Effector memory CD4-positive, alpha-beta T cell (primary cell): ENCODE measurements around the gene NFIB.

Experiments
- DNase-seq, 3 donors: peaks; one replicate each; pipeline ENCODE4 v3.0.0-alpha.2; 2020
- H3K27ac ChIP-seq: 2 replicates; pipeline ENCODE4 v1.7.0; 2013; ENCODE audit warnings: mild to moderate bottlenecking, low read length, moderate library complexity; ENCODE audit not compliant: insufficient read depth, poor library complexity, severe bottlenecking
- H3K27me3 ChIP-seq: replicated peaks from 2 replicates; pipeline ENCODE4 v1.7.0; 2013; ENCODE audit warnings: mild to moderate bottlenecking, low read length; ENCODE audit not compliant: insufficient read depth, control insufficient read depth, poor library complexity, severe bottlenecking
- H3K36me3 ChIP-seq: 2 replicates; pipeline ENCODE4 v1.7.0; 2013; ENCODE audit warnings: mild to moderate bottlenecking, low read length, moderate library complexity; ENCODE audit not compliant: control insufficient read depth, insufficient read depth
- H3K4me1 ChIP-seq: 2 replicates; pipeline ENCODE4 v1.7.0; 2013; ENCODE audit warnings: low read length, mild to moderate bottlenecking; ENCODE audit not compliant: control insufficient read depth, insufficient read depth, poor library complexity, severe bottlenecking
- H3K4me3 ChIP-seq: 2 replicates; pipeline ENCODE4 v1.7.0; 2013; ENCODE audit warnings: low read length, low read depth, mild to moderate bottlenecking; ENCODE audit not compliant: insufficient read depth, poor library complexity, severe bottlenecking
- H3K9me3 ChIP-seq: 2 replicates; pipeline ENCODE4 v1.7.0; 2013; ENCODE audit warnings: mild to moderate bottlenecking, low read length, moderate library complexity; ENCODE audit not compliant: control insufficient read depth

Gene NFIB

GRCh38 chr9:14281136-14281795, 32.7 kb downstream of the NFIB start:
- Histone ChIP-seq H3K4me1 (no peaks in the 10 kb centered on the region), H3K27me3 (peaks cover 4% of the 10 kb centered on the region), H3K4me3 (no peak overlapping the region), H3K9me3 (no peaks in the 10 kb centered on the region), H3K36me3 (no peaks in the 10 kb centered on the region), H3K27ac (no peak overlapping the region)
- no peak for DNase-seq

DNA sequence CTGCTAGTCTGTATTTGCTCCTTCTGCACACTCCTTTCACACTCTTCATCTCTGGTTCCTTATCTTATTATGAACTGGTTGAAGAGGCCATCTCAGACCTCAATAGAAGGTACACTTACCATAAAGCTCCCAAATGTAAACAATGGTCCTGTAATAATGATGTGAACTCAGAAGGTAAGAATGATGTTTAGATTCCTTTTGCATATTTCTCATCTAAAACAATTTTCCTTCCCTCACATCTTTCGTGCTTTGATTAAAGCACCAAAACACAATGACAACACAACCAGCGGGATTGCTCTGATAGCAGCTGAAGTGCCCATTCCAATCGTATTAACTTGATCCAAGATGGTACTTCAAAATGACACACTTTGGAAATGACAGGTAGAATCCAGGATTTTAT, 34.3 kb downstream of the NFIB start:
- Histone ChIP-seq H3K36me3 (no peaks in the 10 kb centered on the region), H3K4me1 (no peaks in the 10 kb centered on the region), H3K27ac (no peak overlapping the region), H3K9me3 (no peaks in the 10 kb centered on the region), H3K27me3 (peaks cover 4% of the 10 kb centered on the region), H3K4me3 (no peak overlapping the region)
- DNase-seq, result no peak

DNA sequence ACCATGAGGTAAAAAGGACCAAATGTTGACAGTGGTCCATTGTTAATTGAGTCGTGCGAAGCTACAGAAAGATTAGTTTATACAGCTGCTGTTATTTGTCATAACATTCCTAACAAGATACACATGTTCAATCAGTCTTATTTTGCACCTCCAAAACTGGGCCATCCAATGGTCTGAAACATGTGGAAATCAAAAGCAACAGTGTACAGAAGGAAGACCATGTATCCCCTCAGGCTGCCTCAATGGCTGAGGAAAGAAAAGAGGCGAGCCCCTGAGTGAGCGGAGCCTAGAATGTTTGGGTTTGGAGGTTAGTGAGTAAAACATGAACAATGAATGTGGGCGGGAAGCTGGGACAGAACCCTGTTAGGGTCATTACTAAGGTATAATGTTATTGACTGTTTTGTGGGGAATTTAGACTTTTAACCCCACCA, 35.6 kb downstream of the NFIB start:
- Histone ChIP-seq H3K9me3 (no peaks in the 10 kb centered on the region), H3K36me3 (no peaks in the 10 kb centered on the region), H3K4me3 (no peak overlapping the region), H3K27ac (no peak overlapping the region), H3K27me3 (peaks cover 4% of the 10 kb centered on the region), H3K4me1 (no peaks in the 10 kb centered on the region)
- DNase-seq, result no peak

DNA sequence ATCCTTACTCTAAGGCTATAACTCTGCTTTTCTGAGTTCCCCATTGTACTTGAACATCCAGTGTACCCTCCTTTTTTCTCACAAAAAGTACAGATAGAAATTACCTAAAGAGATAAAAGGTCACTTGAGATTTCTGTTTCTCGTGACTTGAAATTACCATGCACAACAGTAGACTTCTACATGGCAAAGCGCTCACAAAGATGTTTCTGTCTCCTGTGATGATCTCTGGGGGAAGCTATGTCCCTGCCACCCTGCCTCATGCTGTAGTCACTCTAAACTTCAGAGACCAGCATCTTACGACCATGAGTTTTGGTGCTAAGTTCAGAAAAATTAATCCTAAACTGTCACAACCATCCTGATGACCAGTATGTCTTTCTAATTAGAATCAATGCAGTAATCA, 36.2 kb downstream of the NFIB start:
- Histone ChIP-seq H3K36me3 (no peaks in the 10 kb centered on the region), H3K27ac (no peak overlapping the region), H3K4me1 (no peaks in the 10 kb centered on the region), H3K27me3 (peaks cover 4% of the 10 kb centered on the region), H3K9me3 (no peaks in the 10 kb centered on the region), H3K4me3 (no peak overlapping the region)
- DNase-seq, result no peak

GRCh38 chr9:14277244-14277643, 36.7 kb downstream of the NFIB start:
- H3K9me3 ChIP-seq, result no peaks in the 10 kb centered on the region
- H3K4me3 ChIP-seq, result no peak overlapping the region
- no peak overlapping the region for H3K27ac ChIP-seq
- no peaks in the 10 kb centered on the region for H3K4me1 ChIP-seq
- H3K27me3 ChIP-seq, result peaks cover 4% of the 10 kb centered on the region
- no peak for DNase-seq
- no peaks in the 10 kb centered on the region for H3K36me3 ChIP-seq

DNA sequence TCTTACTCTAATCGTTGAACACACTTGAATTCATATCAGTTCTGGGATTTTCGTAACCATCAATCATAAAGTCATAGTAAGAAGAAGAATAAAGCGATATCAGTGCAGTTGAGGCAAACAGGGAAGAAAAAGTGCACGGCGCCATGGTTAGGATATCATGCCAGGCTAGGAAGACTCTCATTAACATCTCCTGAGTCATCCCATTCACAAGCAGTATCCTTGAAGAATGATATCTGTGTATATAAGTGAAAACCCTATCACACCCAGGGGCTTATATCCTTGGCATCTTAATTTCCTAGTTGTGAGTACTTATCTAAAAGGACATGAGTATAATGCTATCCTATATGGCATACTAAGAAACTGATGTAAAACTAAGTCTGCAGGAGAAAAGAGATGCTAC, 38.6 kb downstream of the NFIB start:
- Histone ChIP-seq H3K4me1 (no peaks in the 10 kb centered on the region), H3K9me3 (no peaks in the 10 kb centered on the region), H3K36me3 (no peaks in the 10 kb centered on the region), H3K4me3 (no peak overlapping the region), H3K27me3 (peaks cover 2% of the 10 kb centered on the region), H3K27ac (no peak overlapping the region)
- DNase-seq, result no peak

DNA sequence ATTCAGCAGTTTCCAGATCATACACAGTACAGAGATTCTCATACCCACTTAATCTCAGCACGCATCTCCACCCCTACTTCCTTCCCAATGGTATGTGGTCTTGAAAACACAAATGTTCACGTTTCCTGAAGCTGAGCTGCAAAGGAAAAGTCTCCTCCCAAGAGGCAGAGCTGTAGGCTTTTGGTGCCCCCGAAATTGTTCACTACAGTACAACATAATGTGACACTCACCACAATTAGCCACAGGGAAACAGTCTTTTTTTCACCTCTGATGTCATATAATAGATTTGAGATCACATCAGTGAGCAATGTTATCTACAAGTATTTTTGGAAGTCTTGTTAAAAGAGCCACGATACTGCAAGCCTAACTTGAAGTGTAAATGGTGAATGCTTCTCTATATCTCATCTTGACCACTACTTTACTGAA, 40.2 kb downstream of the NFIB start:
- Histone ChIP-seq H3K9me3 (no peaks in the 10 kb centered on the region), H3K4me1 (no peaks in the 10 kb centered on the region), H3K27me3 (no peaks in the 10 kb centered on the region), H3K4me3 (no peak overlapping the region), H3K27ac (no peak overlapping the region), H3K36me3 (no peaks in the 10 kb centered on the region)
- DNase-seq, result no peak

DNA sequence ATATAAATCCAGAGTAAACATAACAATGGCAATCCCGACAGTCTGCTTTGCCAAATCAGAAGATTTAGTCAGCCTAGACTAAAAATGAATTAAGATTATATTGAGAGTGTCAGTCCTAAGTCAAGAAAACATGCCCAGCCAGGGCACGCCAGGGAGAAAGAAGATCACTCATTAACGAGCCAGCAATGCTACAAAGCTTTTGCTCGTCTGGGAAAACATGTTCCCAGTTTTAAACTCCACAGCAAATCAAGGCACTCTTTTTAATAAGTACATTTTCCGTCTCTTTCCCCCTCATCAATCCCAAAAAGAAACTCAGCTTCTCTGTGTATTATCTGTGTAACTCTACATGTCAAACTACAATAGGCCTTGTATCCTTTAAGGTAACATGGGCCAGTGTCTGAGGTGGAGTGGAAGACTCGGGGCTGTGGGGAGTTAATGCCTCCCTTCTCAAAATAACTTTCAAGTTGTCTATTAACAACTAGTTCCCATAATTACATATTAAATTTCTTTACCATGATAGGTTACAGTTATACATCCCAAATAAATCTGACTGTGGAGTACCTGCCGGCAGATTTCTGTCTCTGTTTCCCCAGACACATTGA, 40.9 kb downstream of the NFIB start:
- Histone ChIP-seq H3K4me1 (no peaks in the 10 kb centered on the region), H3K36me3 (no peaks in the 10 kb centered on the region), H3K27ac (no peak overlapping the region), H3K9me3 (no peaks in the 10 kb centered on the region), H3K27me3 (no peaks in the 10 kb centered on the region), H3K4me3 (no peak overlapping the region)
- no peak for DNase-seq

DNA sequence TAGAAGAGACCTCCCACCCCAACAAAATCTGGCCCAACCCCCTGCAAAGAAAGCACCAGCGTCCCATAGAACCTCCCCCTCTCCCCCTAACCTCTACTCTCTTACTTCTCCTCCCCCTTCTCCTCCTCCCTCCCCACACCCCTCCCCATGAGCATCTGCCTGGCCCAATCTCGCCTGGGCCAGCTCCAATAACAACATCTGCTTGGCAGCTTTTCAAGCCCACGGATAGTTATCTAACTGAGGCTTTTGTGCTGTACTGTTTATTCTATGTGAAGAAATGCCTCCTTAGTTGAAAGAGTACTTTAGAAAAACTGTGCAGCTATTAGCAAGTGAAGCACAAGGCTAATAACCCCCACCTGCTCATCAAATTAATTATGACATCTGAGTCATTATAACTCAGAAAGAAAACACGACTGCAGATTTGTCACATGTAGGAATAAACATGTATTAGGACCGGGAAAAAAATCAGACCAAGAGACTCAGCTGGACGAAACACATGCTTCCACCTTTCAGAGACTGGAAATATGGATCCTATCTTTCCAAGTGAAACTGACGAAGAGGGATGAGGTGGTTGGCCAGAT, 42.8 kb downstream of the NFIB start:
- no peak overlapping the region for H3K27ac ChIP-seq
- H3K27me3 ChIP-seq, result no peaks in the 10 kb centered on the region
- no peaks in the 10 kb centered on the region for H3K4me1 ChIP-seq
- no peak for DNase-seq
- H3K4me3 ChIP-seq, result no peak overlapping the region
- no peaks in the 10 kb centered on the region for H3K36me3 ChIP-seq
- no peaks in the 10 kb centered on the region for H3K9me3 ChIP-seq

- Histone ChIP-seq H3K27me3 (no peaks in the 10 kb centered on the region), H3K4me1 (no peaks in the 10 kb centered on the region), H3K36me3 (no peaks in the 10 kb centered on the region), H3K9me3 (no peaks in the 10 kb centered on the region), H3K4me3 (no peak overlapping the region), H3K27ac (no peak overlapping the region)
- no peak for DNase-seq
Observed at GRCh38 chr9:14270358-14271092, 43.4 kb downstream of the NFIB start.
